NCI-H226 (cell line): Measurements from ENCODE around the gene SCN8A.

ENCODE experiments used
- DNase-seq: peaks from one replicate; pipeline ENCODE4 v3.0.0-alpha.2; 2015

Gene SCN8A

GRCh38 chr12:51837286-51837685 lies 246.3 kb downstream of the SCN8A start:
- DNase-seq = no peak

- no peak for DNase-seq
Observed at GRCh38 chr12:51838036-51838435, 247.0 kb downstream of the SCN8A start.

DNA sequence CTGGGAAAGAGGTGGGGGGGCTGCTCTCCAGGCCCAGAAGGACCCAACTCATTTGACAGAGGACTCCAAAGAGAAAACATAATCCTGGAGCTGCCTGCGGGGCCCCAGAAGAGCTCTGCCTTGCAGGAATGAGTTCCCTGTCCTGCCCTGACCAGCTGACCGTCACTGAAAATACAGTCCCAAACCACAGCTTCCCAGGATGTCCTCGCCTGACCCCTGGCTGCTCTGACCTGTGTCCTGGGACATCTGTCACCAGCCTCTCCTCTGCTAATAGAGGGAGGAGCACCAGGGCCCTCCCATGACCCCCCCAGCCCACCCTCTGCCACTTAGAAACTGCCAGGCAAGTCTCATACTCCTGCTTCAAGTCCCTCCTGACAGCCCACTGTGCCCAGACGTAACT lies 247.7 kb downstream of the SCN8A start:
- no peak for DNase-seq

DNA sequence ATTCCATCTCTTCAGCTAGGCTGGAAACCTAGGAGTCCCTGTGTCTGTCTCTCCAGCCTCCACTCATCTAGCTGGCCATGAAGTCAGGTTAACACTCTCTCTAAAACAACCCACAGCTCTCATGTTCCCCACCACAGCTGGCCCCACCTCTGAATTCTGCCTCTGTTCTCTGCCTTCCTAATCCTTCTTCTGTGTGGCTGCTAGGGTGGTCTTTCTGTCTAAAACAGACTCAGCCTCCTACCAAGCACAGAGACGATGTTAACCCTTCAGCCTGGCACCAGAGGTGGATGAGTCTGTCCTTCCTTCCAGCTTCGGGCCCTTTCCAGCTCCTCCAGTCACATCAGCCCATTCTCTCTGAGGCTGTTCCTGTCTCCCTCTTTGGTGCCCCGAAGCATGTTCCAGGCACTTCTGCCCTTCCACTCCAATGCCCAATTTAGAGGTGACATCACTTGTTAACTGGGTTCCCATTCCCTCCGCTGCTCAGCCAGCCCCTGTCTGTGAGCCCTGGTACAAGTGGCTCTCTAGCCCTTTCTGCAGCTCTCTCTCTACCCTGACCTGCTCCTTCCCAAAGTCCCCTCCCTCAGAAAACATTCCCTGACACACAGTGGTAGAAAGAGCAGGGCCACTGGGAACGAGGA lies 248.4 kb downstream of the SCN8A start:
- DNase-seq = no peak

DNA sequence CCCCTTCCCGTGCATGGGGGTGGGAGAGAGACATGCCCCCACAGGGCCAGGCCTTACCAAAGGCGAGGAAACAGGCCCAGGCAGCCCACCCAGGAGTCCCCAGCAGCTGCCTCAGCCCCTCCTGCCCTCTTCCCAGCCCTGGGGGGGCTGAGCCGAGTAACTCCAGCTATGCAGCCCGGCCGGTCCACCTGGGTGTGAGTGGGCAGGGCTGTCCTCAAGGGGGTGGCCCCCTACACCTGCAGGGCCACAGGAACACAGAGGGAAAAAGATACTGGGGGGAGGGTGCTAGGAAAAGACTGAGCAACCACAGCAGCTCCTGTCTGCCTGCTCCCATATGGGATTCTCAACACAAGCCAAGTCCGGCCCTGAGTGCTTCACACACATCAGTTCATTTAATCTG lies 249.9 kb downstream of the SCN8A start:
- no peak for DNase-seq

GRCh38 chr12:51841727-51842126 lies 250.7 kb downstream of the SCN8A start:
- DNase-seq = no peak

- no peak for DNase-seq
Observed at GRCh38 chr12:51844854-51845253, 253.8 kb downstream of the SCN8A start.

- DNase-seq = no peak
Observed at GRCh38 chr12:51845482-51845881, 254.4 kb downstream of the SCN8A start.

DNA sequence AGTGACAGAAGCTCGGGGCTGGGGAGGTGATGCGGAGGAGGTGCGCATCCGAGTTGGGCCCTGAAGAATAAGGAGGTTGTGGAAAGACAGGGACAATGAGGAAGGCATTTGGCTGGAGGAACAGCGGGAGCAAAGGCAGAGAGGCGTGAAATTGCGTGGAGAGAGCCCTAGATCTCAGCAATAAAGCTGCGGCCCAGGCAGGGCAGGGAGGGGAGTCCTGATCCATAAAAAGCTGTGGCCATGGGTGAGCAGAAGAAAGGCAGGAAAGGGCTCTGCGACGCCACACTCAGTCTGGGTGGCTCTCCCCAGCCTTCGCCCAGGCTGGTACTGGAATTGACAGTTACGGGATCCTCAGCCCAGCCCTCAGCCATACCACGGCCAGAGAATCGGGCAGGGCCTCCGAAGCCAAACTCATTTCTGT lies 255.2 kb downstream of the SCN8A start:
- no peak for DNase-seq

DNA sequence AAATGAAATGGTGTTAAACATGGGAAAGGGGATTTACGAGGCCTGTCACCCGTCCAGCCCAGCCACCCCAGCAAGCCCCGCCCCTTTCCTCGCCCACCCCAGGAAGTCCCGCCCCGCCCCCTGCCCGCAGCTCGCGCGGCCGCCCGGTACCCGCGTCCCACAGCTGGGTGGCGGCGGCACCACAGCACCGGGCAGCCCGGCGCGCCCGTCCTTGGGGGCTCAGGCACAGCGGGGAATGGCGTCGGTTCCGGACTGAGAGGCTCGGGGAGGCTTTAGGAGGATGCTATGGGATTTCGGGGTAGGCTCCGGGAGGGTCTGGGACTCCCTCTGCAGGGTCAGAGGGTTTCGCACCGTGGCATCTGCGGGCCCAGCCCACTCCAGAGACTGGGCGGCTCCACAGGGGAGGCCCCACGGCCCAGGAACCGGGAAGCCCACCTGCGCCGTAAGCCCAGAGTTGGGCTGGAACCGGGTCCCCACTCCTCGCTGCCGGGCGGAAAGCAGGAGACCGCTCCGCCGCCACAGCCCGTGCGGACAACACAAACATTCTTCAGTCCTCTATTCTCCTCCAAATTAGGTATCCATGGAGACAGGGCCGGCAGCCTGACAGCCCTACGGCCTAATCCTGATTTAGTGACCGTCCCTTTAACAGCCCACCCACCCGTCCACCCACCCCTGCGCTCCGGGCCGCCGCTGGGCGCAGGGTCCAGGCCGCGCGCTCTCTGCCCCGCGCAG lies 256.0 kb downstream of the SCN8A start:
- DNase-seq = no peak

DNA sequence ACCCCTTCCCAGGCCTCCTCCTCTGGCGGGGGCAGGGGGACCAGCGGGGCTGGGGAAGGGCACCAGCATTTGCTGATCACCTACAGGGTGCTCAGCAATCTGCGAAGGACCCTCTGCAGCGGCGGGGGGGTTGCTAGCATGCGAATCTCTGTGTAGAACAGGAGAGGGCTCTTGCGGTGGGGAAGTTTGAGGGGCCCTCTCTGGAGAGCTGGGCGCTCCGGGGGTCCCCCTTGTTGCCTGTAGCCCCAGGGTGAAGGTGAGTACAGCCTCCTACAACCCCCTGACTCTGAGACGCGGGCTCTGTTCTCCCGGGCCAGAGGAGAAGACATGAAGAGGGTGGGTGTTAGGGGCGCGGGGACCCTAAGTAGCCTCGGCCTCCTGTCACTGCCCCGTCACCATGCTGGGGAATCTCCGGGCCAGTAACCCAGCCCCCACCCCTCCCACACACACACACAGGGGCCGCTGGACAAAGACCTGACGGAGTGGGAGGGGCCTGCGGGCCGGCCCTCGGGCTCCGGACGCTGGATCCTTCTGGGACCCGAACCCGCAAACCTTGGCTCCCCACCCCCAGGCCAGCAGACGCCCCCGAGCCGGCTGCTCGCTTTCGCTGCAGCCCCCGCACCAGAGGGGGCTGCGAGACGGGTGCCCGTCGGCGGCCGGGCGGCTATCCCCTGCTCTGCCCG lies 256.8 kb downstream of the SCN8A start:
- DNase-seq = no peak

GRCh38 chr12:51848326-51848727 lies 257.3 kb downstream of the SCN8A start, which contains the start of gene FIGNL2:
TSS of gene FIGNL2 (minus strand) at chr12:51848718. CDS start at chr12:51822413, 26,305 bp downstream.
- DNase-seq = no peak

GRCh38 chr12:51848841-51849735 lies 258.1 kb downstream of the SCN8A start:
- no peak for DNase-seq

DNA sequence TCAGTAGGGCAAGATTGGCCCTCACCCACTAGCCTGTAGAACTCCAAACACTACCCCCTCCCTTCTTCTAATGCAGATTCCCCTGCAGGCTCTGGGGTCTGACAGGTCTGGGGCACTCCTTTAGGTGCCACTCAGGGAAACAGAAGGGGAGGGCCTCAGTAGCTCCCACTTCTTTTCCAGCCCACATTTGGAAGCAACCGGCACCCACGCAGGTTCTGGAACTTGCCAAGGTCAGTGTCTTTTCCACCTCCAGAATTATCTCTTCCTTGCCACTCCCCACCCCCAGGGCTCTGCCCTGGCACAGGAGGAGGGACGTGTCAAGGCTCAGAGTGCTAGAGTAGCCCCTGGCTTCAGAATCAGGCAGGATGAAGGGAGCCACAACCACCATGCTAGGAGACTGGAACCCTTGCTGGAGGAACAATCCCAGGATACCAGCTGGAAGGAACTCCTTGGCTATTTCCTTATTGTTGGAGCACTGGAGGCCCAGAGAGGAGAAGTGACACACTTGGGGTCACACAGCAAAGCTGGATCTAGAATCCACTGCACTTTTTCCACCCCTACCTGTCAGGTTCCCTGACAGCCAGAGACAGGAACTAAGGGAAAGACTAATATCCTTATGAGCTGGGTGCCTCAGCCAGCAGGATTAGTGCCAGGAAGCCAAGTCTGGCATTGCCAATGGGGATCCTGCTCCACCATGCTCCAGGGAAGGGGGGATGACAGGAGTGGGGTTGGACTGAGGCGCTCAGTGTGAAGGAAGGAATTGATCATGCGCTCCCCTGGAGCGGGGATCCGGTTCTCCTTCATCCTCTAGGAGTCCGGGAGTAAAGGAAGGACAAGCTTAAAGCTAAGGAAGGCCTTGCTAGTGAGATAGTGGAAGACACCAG lies 259.3 kb downstream of the SCN8A start:
- DNase-seq = no peak

DNA sequence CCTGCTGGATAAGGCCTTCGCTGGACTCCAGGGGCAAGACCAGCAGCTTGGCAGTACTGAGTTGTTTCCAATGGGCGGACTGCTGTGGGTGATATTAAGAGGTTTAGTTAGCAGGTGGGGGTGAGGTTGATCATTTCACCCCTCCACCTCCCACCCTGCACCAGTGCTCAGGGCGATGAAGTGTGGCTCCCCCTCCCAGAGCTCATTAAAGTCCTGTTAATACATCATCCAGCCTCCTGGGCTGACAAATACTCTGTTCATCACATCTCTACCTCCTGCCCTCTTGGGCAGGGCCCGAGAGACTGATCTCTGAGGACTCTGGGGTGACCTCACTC lies 259.9 kb downstream of the SCN8A start:
- DNase-seq = no peak

DNA sequence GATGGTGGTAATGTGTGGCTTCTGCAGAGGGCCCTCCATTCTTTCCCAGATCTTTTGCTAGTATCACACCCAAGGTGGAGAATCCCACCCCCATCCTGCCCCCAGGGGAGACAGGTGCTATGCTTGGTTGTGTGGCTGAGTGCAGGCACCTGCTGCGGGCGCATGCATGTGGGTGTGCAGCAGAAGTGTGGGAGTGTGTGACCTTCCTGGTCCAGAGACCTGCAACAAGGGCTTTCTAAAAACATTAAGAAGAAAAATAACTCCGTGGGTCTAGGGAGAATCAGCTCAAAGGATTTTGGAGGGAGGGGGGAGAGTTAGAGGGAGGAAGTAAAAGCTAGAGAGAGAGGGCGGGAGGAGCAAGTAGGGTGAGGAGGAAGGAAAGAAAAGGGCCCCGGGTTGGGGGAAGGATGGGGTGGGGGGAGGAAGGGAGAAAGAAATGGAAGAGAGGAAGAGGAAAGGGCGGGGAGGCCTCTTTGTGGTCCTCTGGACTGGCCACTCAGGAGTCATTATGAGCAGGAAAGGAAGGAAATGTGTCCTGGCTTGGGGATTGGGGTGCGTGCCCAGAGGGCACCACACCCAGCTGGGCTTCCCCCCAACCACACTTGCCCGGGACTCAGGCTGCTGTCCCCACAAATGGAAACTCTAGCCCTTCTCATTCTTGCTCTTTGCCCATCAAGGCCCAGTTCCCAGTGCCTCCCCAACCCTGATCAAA lies 260.5 kb downstream of the SCN8A start:
- DNase-seq = no peak

- no peak for DNase-seq
Observed at GRCh38 chr12:51852404-51853137, 261.5 kb downstream of the SCN8A start.

- peak; percentile 51 for DNase-seq
Observed at GRCh38 chr12:51855586-51856428, 264.8 kb downstream of the SCN8A start.

- DNase-seq = no peak
Observed at GRCh38 chr12:51860986-51861385, 270.0 kb downstream of the SCN8A start.
